LNCAP (cell line): Measurements from ENCODE around the gene ITSN1.

Experiments
- CTCF ChIP-seq: fragments of 450-650 bp; IDR thresholded peaks from 2 replicates; pipeline ENCODE4 v1.5.1; 2017; ENCODE audit warnings: mild to moderate bottlenecking

Gene ITSN1

GRCh38 chr21:33865996-33866575, 223.8 kb downstream of the ITSN1 start:
- TF ChIP-seq CTCF = no peak

- no peak for TF ChIP-seq CTCF
Measured at GRCh38 chr21:33866826-33867225, 224.5 kb downstream of the ITSN1 start.

- TF ChIP-seq CTCF = no peak
Measured at GRCh38 chr21:33869873-33870272, 227.6 kb downstream of the ITSN1 start.

- no peak for TF ChIP-seq CTCF
Measured at GRCh38 chr21:33870768-33871167, 228.5 kb downstream of the ITSN1 start.

- no peak for TF ChIP-seq CTCF
Measured at GRCh38 chr21:33871171-33871570, 228.9 kb downstream of the ITSN1 start.

- TF ChIP-seq CTCF = no peak
Measured at GRCh38 chr21:33872881-33873515, 230.7 kb downstream of the ITSN1 start.

GRCh38 chr21:33874161-33874560, 231.9 kb downstream of the ITSN1 start:
- TF ChIP-seq CTCF = no peak
